Erythroblast (primary cell): ENCODE results near the gene FNIP2.

Experiments used
- GATA1 ChIP-seq: IDR thresholded peaks from 2 replicates; pipeline ENCODE4 v1.6.1; 2011; ENCODE audit warnings: low read depth, mild to moderate bottlenecking, control low read depth, low read length, moderate library complexity
- POLR2A ChIP-seq: IDR thresholded peaks from 2 replicates; pipeline ENCODE4 v1.6.1; 2011; ENCODE audit warnings: mild to moderate bottlenecking, low read length

DNA sequence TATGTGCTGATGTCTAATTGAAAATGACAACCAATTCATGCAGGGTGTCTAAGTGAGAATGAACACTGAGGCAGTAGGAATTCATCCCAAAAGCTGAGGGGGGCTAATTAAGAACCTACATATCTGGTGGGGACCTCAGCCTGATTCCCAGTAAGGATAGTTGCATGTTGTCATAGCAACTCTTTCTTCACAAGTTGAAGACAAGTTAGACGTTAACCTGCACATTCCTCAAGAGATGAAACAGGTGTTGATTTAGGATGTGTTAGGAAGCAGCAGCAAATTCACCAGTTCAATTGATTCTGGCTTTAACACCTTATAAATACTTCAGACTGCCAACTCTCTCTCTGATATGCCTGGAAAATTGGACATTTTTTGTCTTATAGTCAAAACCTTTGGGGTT is 7.3 kb downstream of the FNIP2 start:
- no peak for TF ChIP-seq POLR2A
- TF ChIP-seq GATA1 = no peak
